ENCODE data around the gene PRR23E.

Gene PRR23E

DNA sequence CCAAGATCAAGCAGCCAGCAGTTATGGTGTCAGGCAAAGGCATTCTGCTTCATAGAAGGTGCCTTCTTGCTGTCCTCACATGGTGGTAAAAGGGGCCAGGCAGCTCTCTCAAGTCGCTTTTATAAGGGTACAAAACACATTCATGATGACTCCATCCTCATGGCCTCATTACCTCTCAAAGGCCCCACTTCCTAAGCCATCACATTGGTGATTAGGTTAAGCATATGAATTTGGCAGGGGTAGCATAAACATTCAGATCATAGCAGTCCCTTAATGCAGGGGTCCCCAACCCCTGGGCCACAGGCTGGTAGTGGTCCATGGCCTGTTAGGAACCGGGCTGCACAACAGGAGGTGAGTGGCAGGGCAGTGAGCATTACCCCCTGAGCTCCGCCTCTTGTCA lies 42.8 kb downstream of the PRR23E start:
- no peak for DNase-seq

DNA sequence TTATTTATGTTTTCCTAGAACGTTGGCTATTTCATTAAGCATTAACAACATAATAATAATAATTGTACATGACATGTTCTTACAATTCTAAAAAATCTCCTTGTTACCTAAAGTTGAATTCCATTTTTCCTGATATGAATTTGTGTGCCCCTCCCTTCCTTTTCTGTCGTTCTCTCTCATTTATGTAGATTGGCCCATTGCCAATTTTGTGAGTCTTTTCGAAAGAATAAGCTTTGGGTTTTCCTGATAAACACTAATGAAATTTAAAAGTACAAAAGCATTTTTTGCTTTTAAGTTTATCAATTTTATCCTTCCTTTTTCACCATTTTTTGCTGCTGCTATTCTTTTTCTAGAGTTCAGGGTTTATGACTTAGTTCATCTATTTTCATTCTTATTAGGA lies 44.9 kb downstream of the PRR23E start:
- no peak for DNase-seq

DNA sequence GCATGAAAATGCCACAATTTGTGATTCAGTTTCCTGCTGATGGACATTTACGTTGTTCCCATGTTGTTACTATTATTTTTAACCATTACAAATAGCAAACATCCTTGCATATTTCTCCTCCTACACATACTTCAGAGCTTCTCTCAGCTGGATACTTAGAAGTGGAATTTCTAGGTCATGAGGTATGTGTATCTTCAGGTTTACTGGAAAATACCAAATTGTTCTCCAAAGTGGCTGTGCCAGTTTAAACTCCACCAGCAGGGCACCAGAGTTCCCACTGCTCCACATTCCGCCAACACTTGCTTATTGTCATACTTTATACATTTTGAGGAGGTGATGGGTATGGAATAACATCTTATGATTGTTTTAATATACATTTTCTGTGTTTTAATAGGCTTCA lies 45.7 kb downstream of the PRR23E start:
- DNase-seq, result no peak

DNA sequence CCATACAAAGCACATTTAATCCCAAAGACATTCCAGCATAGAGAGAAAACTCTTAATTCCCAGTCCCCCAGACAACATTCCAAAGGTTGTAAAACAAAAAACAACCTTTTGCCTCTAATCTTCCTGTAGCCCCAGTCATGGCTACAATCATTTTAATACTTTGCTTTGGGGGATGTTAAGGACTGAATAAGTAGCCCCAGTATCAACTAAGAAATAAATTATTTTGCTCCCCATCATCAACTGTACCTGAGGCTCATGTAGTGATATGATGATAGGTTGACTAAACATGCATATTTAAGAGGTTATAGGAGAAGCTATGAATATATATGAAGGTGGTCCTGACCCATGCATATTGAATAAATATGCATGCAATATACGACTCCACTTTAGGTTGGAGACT lies 54.4 kb downstream of the PRR23E start:
- no peak for DNase-seq
